ENCODE measurements around the gene DLL1.

Gene DLL1

GRCh38 chr6:170253226-170253909, 37.5 kb downstream of the DLL1 start:
- no peak for DNase-seq (ENCODE audit: low read depth in 2 of 3, low spot score in 1 of 3)

- DNase-seq (ENCODE audit: low read depth in 2 of 3, low spot score in 1 of 3), result no peak
Measured at GRCh38 chr6:170251776-170252571, 38.9 kb downstream of the DLL1 start.

- DNase-seq (ENCODE audit: low read depth in 2 of 3, low spot score in 1 of 3), result no peak
Measured at GRCh38 chr6:170250981-170251775, 39.7 kb downstream of the DLL1 start.

GRCh38 chr6:170250455-170250854, 40.4 kb downstream of the DLL1 start:
- DNase-seq (ENCODE audit: low read depth in 2 of 3, low spot score in 1 of 3), result no peak

- DNase-seq (ENCODE audit: low read depth in 2 of 3, low spot score in 1 of 3), result no peak
Measured at GRCh38 chr6:170249817-170250216, 41.1 kb downstream of the DLL1 start.

- no peak for DNase-seq (ENCODE audit: low read depth in 2 of 3, low spot score in 1 of 3)
Measured at GRCh38 chr6:170248861-170249600, 41.8 kb downstream of the DLL1 start.

GRCh38 chr6:170248111-170248805, 42.6 kb downstream of the DLL1 start:
- DNase-seq (ENCODE audit: low read depth in 2 of 3, low spot score in 1 of 3), result no peak

GRCh38 chr6:170247178-170247701, 43.6 kb downstream of the DLL1 start:
- DNase-seq (ENCODE audit: low read depth in 2 of 3, low spot score in 1 of 3), result no peak

GRCh38 chr6:170245475-170245992, 45.3 kb downstream of the DLL1 start:
- DNase-seq (ENCODE audit: low read depth in 2 of 3, low spot score in 1 of 3), result no peak

- DNase-seq (ENCODE audit: low read depth in 2 of 3, low spot score in 1 of 3), result no peak
Measured at GRCh38 chr6:170244721-170245474, 46.0 kb downstream of the DLL1 start.

GRCh38 chr6:170243791-170244291, 47.0 kb downstream of the DLL1 start:
- no peak for DNase-seq (ENCODE audit: low read depth in 2 of 3, low spot score in 1 of 3)

GRCh38 chr6:170243386-170243785, 47.5 kb downstream of the DLL1 start:
- no peak for DNase-seq (ENCODE audit: low read depth in 2 of 3, low spot score in 1 of 3)

GRCh38 chr6:170238741-170239565, 51.9 kb downstream of the DLL1 start:
- no peak for DNase-seq (ENCODE audit: low read depth in 2 of 3, low spot score in 1 of 3)

- DNase-seq (ENCODE audit: low read depth in 2 of 3, low spot score in 1 of 3), result no peak
Measured at GRCh38 chr6:170237999-170238740, 52.7 kb downstream of the DLL1 start.

- no peak for DNase-seq (ENCODE audit: low read depth in 2 of 3, low spot score in 1 of 3)
Measured at GRCh38 chr6:170236131-170236836, 54.6 kb downstream of the DLL1 start.

GRCh38 chr6:170235391-170236125, 55.3 kb downstream of the DLL1 start:
- no peak for DNase-seq (ENCODE audit: low read depth in 2 of 3, low spot score in 1 of 3)

All from stimulated activated CD4-positive, alpha-beta T cell treated with anti-CD3 and anti-CD28 coated beads, Interleukin-12 subunit alpha, Interleukin-12 subunit beta, amount 100 ng/mL, for 48 hours (primary cell).